GM23338 (cell line): ENCODE measurements around the gene CXCL1.

Source experiments
- CREB1 ChIP-seq: fragments of 250-450 bp; sonication (Bioruptor Pico); IDR thresholded peaks from 2 replicates; pipeline ENCODE4 v1.5.0; 2020; ENCODE audit warnings: low read depth, mild to moderate bottlenecking, moderate library complexity
- CTCF ChIP-seq, 2 experiments: fragments of 200-600 bp in 1 of 2; sonication (generic) in 1 of 2; conservative IDR thresholded peaks; 2 replicates each; pipeline versions ENCODE4 v1.5.1 to v1.6.1; 2016 to 2017; ENCODE audit warnings: antibody characterized with exemption in 2 of 2, low read depth in 2 of 2, mild to moderate bottlenecking in 2 of 2, moderate library complexity in 1 of 2
- EZH2 ChIP-seq: fragments of 200-600 bp; sonication (generic); IDR thresholded peaks from one replicate; pipeline ENCODE4 v1.8.0; 2017; ENCODE audit warnings: antibody characterized with exemption, mild to moderate bottlenecking, low read depth; ENCODE audit not compliant: unreplicated experiment
- EZH2phosphoT487 ChIP-seq: fragments of 200-600 bp; sonication (generic); IDR thresholded peaks from one replicate; pipeline ENCODE4 v1.8.1; 2018; ENCODE audit warnings: antibody characterized with exemption; ENCODE audit not compliant: unreplicated experiment
- JUNB ChIP-seq: IDR thresholded peaks from one replicate; pipeline ENCODE4 v1.6.1; 2016; ENCODE audit warnings: antibody characterized with exemption; ENCODE audit not compliant: unreplicated experiment
- POLR2AphosphoS5 ChIP-seq: IDR thresholded peaks from 2 replicates; pipeline ENCODE4 v1.6.1; 2016; ENCODE audit warnings: antibody characterized with exemption, low read depth
- REST ChIP-seq: IDR thresholded peaks from one replicate; pipeline ENCODE4 v1.6.1; 2018; ENCODE audit warnings: antibody characterized with exemption; ENCODE audit not compliant: unreplicated experiment

- TF ChIP-seq CTCF (conservative IDR thresholded peaks at IDR 0.05; ENCODE audit: low read depth in 2 of 2) (no peak), EZH2 (no peak), JUNB (no peak), EZH2phosphoT487 (no peak), REST (no peak), CREB1 (CRISPR knock-in tag) (no peak), POLR2AphosphoS5 (no peak)
Measured at GRCh38 chr4:73870260-73870659, 1.1 kb downstream of the CXCL1 start.
